Karpas-422 (cell line): ENCODE measurements around the gene ADORA2A. TPM values are rescaled to one million over a fixed set of nuclear protein-coding genes. Genes with fewer than 3 reads are reported as not detected.
A peak's percentile ranks its signal among the peaks of the same experiment; 100 is the strongest.

ENCODE experiments used
- DNase-seq: peaks from one replicate; pipeline ENCODE4 v3.0.0-alpha.2; 2015
- H2AFZ ChIP-seq: fragments of 200-600 bp; sonication (generic); 2 replicates; pipeline ENCODE4 v1.6.1; 2014; ENCODE audit warnings: antibody characterized with exemption, low read length, mixed read lengths
- H3K27ac ChIP-seq: fragments of 200-600 bp; sonication (generic); 2 replicates; pipeline ENCODE4 v1.5.1; 2014; ENCODE audit warnings: mild to moderate bottlenecking, low read length, moderate library complexity
- H3K27me3 ChIP-seq: fragments of 200-600 bp; sonication (generic); 2 replicates; pipeline ENCODE4 v1.6.1; 2014; ENCODE audit warnings: low read length, mixed read lengths
- H3K36me3 ChIP-seq: fragments of 200-600 bp; sonication (generic); 2 replicates; pipeline ENCODE4 v1.6.1; 2014; ENCODE audit warnings: low read length, mixed read lengths; ENCODE audit not compliant: insufficient read depth
- H3K4me1 ChIP-seq: fragments of 200-600 bp; sonication (generic); 2 replicates; pipeline ENCODE4 v1.6.1; 2014; ENCODE audit warnings: mild to moderate bottlenecking, low read length, mixed read lengths
- H3K4me2 ChIP-seq: fragments of 200-600 bp; sonication (generic); 2 replicates; pipeline ENCODE4 v1.6.1; 2014; ENCODE audit warnings: low read length, low read depth, mild to moderate bottlenecking; ENCODE audit not compliant: poor library complexity, severe bottlenecking
- H3K4me3 ChIP-seq: fragments of 200-600 bp; sonication (generic); 2 replicates; pipeline ENCODE4 v1.5.1; 2014; ENCODE audit warnings: mild to moderate bottlenecking, antibody characterized with exemption, low read length, mixed read lengths
- H3K79me2 ChIP-seq: fragments of 200-600 bp; sonication (generic); 2 replicates; pipeline ENCODE4 v1.6.1; 2014; ENCODE audit warnings: mild to moderate bottlenecking, low read length, mixed read lengths
- H3K9ac ChIP-seq: fragments of 200-600 bp; sonication (generic); 2 replicates; pipeline ENCODE4 v1.6.0; 2014; ENCODE audit warnings: low read length
- H3K9me2 ChIP-seq: fragments of 200-600 bp; sonication (generic), shearing (Covaris generic); replicated peaks from 2 replicates; pipeline ENCODE4 v1.6.0; 2014; ENCODE audit warnings: mild to moderate bottlenecking, low read length, moderate library complexity; ENCODE audit not compliant: insufficient read depth
- H3K9me3 ChIP-seq: fragments of 300-700, 200-600 bp; sonication (generic); 2 replicates; pipeline ENCODE4 v1.6.1; 2014; ENCODE audit warnings: low read length, mixed read lengths
- H4K20me1 ChIP-seq: fragments of 200-600 bp; sonication (generic); 2 replicates; pipeline ENCODE4 v1.6.1; 2014; ENCODE audit warnings: mild to moderate bottlenecking, antibody characterized with exemption, low read length, low read depth; ENCODE audit not compliant: insufficient read depth
- total RNA-seq: library from RNA; depleted of rRNA; stranded (reverse); fragments of >200 nt; shearing (Covaris generic); gene quantifications from 2 replicates; pipeline ENCODE4 v1.2.3, GENCODE V29; 2014; ENCODE audit warnings: low replicate concordance; rRNA removed

The ADORA2A gene
- 65.9 and 86.7 TPM in 2 replicates for total RNA-seq

DNA sequence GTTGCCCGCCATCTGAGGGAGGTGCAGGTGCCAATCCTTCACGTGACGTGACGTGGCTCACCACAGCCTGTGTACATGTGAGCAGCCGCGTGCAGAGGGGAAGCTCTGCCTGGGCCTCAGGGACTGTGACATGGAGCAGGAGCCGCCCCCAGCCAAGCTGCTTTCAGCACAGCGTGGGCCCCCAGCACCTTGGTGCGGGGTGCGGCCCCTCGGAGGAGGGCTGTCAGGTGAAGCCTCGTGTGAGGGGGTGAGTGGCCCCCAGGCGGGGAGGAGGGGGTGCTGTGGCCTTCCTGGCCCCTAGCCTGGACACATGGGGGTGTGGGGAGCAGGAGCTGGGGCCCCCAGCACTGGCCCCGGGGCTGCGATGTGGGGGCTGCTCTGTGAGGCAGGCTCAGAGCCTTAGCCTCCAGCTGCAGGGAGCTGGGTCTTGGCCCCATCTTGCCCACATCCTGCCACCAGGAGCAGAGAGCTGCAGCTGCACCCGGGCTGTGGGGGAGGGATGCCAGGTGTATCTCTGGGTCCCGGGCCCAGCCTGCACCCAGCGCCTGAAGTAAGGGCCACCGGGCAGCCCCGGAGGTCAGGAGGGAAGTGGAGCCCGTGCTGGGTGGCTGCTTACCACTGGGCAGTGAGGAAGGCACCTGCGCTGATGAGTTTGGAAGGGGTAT is at the start of gene ADORA2A:
TSS of gene ADORA2A (plus strand) at position 100 of the 665 bp plus-strand sequence. CDS start 5,806 bp downstream, outside the sequence.
- Histone ChIP-seq H3K4me1 (peaks cover 83% of the 10 kb centered on the region), H4K20me1 (no peaks in the 10 kb centered on the region), H3K9ac (peak within 1 kb of the TSS; percentile 87), H2AFZ (no peak within 1 kb of the TSS), H3K9me3 (no peaks in the 10 kb centered on the region), H3K36me3 (no peaks in the 10 kb centered on the region), H3K4me2 (peak within 1 kb of the TSS; percentile 85), H3K4me3 (peak within 1 kb of the TSS; percentile 78), H3K79me2 (peaks cover 61% of the 10 kb centered on the region), H3K27me3 (no peaks in the 10 kb centered on the region), H3K27ac (peak within 1 kb of the TSS; percentile 99), H3K9me2 (no peaks in the 10 kb centered on the region)
- DNase-seq: peak; percentile 95

DNA sequence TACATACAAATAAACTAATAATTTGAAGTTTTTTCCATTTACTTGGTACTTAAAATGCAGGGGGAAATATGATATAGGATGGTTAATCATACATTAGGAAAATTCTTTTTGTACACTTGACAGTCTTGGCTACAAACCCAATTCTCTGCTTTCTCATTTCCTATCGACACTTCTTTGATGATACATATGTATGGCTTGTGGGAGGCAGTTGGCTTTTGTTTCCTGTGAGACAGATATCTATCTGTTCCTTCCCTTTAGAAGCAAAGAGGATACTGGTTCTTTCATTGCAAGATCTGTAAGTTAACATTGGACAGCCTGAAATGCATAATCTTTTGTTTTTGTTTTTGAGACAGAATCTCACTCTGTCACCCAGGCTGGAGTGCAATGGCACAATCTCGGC is 47.9 kb upstream of the ADORA2A start:
- DNase-seq: no peak
- H3K4me3 ChIP-seq: no peak overlapping the region
- H4K20me1 ChIP-seq: no peaks in the 10 kb centered on the region
- no peaks in the 10 kb centered on the region for H3K9me2 ChIP-seq
- H3K4me2 ChIP-seq: no peak overlapping the region
- no peak overlapping the region for H3K27ac ChIP-seq
- no peaks in the 10 kb centered on the region for H3K27me3 ChIP-seq
- H3K9ac ChIP-seq: no peak overlapping the region
- H3K36me3 ChIP-seq: peaks cover 29% of the 10 kb centered on the region; the same call in 1 of the 2 replicates
- H3K9me3 ChIP-seq: no peaks in the 10 kb centered on the region; the same call in 1 of the 2 replicates
- peaks cover 6% of the 10 kb centered on the region; the same call in 1 of the 2 replicates for H3K79me2 ChIP-seq
- H2AFZ ChIP-seq: no peak overlapping the region
- no peaks in the 10 kb centered on the region for H3K4me1 ChIP-seq

DNA sequence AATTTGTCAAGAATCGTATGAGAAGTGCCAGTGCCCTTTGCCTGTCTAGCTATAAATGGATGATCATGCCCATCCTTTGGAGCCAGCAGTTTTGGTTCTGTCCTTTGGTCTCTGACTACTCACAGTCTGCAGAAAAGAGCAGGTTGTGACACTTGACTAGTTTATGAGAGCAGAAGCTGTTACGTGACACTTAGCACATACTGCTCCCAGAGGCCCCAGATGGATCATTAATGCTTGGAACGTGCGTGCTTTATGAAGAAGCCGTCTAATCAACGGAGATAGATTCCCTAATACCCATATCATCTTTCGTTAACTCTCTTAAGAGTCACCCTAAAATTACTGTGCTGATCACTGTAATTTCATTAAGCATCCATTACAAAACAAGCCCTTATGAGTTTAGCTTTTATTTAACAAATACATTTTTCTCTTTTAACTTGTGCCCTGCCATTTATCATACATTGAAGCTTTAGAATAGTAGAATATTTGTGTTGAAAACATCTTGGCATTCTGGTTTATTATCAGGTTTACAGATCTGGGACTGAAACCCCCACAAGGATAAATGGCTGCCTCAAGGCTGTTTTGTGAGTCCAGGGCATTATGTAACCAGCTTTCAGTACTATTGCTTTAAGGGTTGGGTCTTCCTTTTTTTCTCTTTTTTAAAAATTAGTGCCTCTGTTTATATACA is 47.0 kb upstream of the ADORA2A start:
- H3K4me3 ChIP-seq: no peak overlapping the region
- no peak overlapping the region for H3K9ac ChIP-seq
- H3K27ac ChIP-seq: no peak overlapping the region
- H3K4me1 ChIP-seq: no peaks in the 10 kb centered on the region
- no peak overlapping the region for H2AFZ ChIP-seq
- H3K27me3 ChIP-seq: no peaks in the 10 kb centered on the region
- H3K9me3 ChIP-seq: no peaks in the 10 kb centered on the region
- no peaks in the 10 kb centered on the region for H3K9me2 ChIP-seq
- DNase-seq: no peak
- H4K20me1 ChIP-seq: no peaks in the 10 kb centered on the region
- no peak overlapping the region for H3K4me2 ChIP-seq
- H3K79me2 ChIP-seq: peaks cover 6% of the 10 kb centered on the region; the same call in 1 of the 2 replicates
- peaks cover 24% of the 10 kb centered on the region; the same call in 1 of the 2 replicates for H3K36me3 ChIP-seq

GRCh38 chr22:24380905-24381230 is 46.5 kb upstream of the ADORA2A start:
- peaks cover 6% of the 10 kb centered on the region; the same call in 1 of the 2 replicates for H3K79me2 ChIP-seq
- H3K4me3 ChIP-seq: no peak overlapping the region
- no peak overlapping the region for H3K9ac ChIP-seq
- H3K9me2 ChIP-seq: no peaks in the 10 kb centered on the region
- peaks cover 24% of the 10 kb centered on the region; the same call in 1 of the 2 replicates for H3K36me3 ChIP-seq
- DNase-seq: no peak
- no peak overlapping the region for H3K4me2 ChIP-seq
- no peak overlapping the region for H3K27ac ChIP-seq
- no peaks in the 10 kb centered on the region for H4K20me1 ChIP-seq
- H3K27me3 ChIP-seq: no peaks in the 10 kb centered on the region
- H2AFZ ChIP-seq: no peak overlapping the region
- H3K9me3 ChIP-seq: no peaks in the 10 kb centered on the region
- no peaks in the 10 kb centered on the region for H3K4me1 ChIP-seq

- Histone ChIP-seq H3K9me3 (no peaks in the 10 kb centered on the region), H3K4me3 (no peak overlapping the region), H3K79me2 (peaks cover 13% of the 10 kb centered on the region), H3K36me3 (peaks cover 8% of the 10 kb centered on the region; the same call in 1 of the 2 replicates), H3K9ac (no peak overlapping the region), H3K27me3 (no peaks in the 10 kb centered on the region), H3K9me2 (no peaks in the 10 kb centered on the region), H3K4me2 (no peak overlapping the region), H2AFZ (no peak overlapping the region), H4K20me1 (no peaks in the 10 kb centered on the region), H3K4me1 (no peaks in the 10 kb centered on the region), H3K27ac (no peak overlapping the region)
- DNase-seq: no peak
Observed at GRCh38 chr22:24383061-24383460, 44.3 kb upstream of the ADORA2A start.

- no peak for DNase-seq
- peak overlapping the region; percentile 16; the same call in 1 of the 2 replicates for H3K27ac ChIP-seq
- no peak overlapping the region for H3K9ac ChIP-seq
- no peaks in the 10 kb centered on the region for H3K9me3 ChIP-seq
- H3K4me2 ChIP-seq: no peak overlapping the region
- H3K27me3 ChIP-seq: no peaks in the 10 kb centered on the region
- H2AFZ ChIP-seq: no peak overlapping the region
- H3K9me2 ChIP-seq: no peaks in the 10 kb centered on the region
- H3K4me3 ChIP-seq: no peak overlapping the region
- peaks cover 5% of the 10 kb centered on the region for H3K4me1 ChIP-seq
- peaks cover 16% of the 10 kb centered on the region for H3K79me2 ChIP-seq
- H4K20me1 ChIP-seq: no peaks in the 10 kb centered on the region
- H3K36me3 ChIP-seq: peaks cover 8% of the 10 kb centered on the region; the same call in 1 of the 2 replicates
Observed at GRCh38 chr22:24384131-24384530, 43.3 kb upstream of the ADORA2A start.

- no peaks in the 10 kb centered on the region for H3K27me3 ChIP-seq
- H3K4me2 ChIP-seq: no peak overlapping the region
- no peak overlapping the region for H3K9ac ChIP-seq
- peaks cover 6% of the 10 kb centered on the region; the same call in 1 of the 2 replicates for H3K36me3 ChIP-seq
- H3K9me2 ChIP-seq: no peaks in the 10 kb centered on the region
- no peak overlapping the region for H2AFZ ChIP-seq
- H3K27ac ChIP-seq: no peak overlapping the region
- peaks cover 20% of the 10 kb centered on the region for H3K79me2 ChIP-seq
- DNase-seq: no peak
- H3K4me1 ChIP-seq: peaks cover 11% of the 10 kb centered on the region
- H3K9me3 ChIP-seq: no peaks in the 10 kb centered on the region
- H3K4me3 ChIP-seq: no peak overlapping the region
- no peaks in the 10 kb centered on the region for H4K20me1 ChIP-seq
Observed at GRCh38 chr22:24386937-24387471, 40.4 kb upstream of the ADORA2A start.

- Histone ChIP-seq H3K9ac (no peak overlapping the region), H2AFZ (no peak overlapping the region), H3K36me3 (peaks cover 6% of the 10 kb centered on the region; the same call in 1 of the 2 replicates), H3K9me3 (no peaks in the 10 kb centered on the region), H4K20me1 (no peaks in the 10 kb centered on the region), H3K4me2 (no peak overlapping the region), H3K4me1 (peaks cover 19% of the 10 kb centered on the region), H3K27ac (peak overlapping the region; percentile 12), H3K4me3 (no peak overlapping the region), H3K9me2 (no peaks in the 10 kb centered on the region), H3K27me3 (no peaks in the 10 kb centered on the region), H3K79me2 (peaks cover 30% of the 10 kb centered on the region)
- peak; percentile 53 for DNase-seq
Observed at GRCh38 chr22:24389680-24390079, 37.7 kb upstream of the ADORA2A start.
